Activated CD8-positive, alpha-beta memory T cell treated with anti-CD3 and anti-CD28 coated beads for 4 hours (primary cell): ENCODE results near the gene KLHL20.
"Not testable (repeated sequence)": the region's sequence is repeated elsewhere in the genome, so short reads cannot be mapped to it uniquely, and the experiment has no call there.

Source experiments
- DNase-seq, 2 donors: peaks; one replicate each; pipeline ENCODE4 v3.0.0-alpha.2; 2020; ENCODE audit warnings: low read depth in 2 of 2

The KLHL20 gene

GRCh38 chr1:173753830-173754229 lies 39.0 kb downstream of the KLHL20 start:
- no peak for DNase-seq

- no peak for DNase-seq
Measured at GRCh38 chr1:173757666-173758065, 42.9 kb downstream of the KLHL20 start.

- no peak for DNase-seq
Measured at GRCh38 chr1:173758110-173758509, 43.3 kb downstream of the KLHL20 start.

- DNase-seq: no peak
Measured at GRCh38 chr1:173758980-173759379, 44.2 kb downstream of the KLHL20 start.

- not testable (repeated sequence) for DNase-seq
Measured at GRCh38 chr1:173764331-173764730, 49.5 kb downstream of the KLHL20 start.

GRCh38 chr1:173768206-173768605 lies 53.4 kb downstream of the KLHL20 start:
- DNase-seq: no peak

- DNase-seq: no peak
Measured at GRCh38 chr1:173768827-173769226, 54.0 kb downstream of the KLHL20 start.

- not testable (repeated sequence) for DNase-seq
Measured at GRCh38 chr1:173770330-173770729, 55.5 kb downstream of the KLHL20 start.

- DNase-seq: no peak
Measured at GRCh38 chr1:173771560-173771959, 56.8 kb downstream of the KLHL20 start.

GRCh38 chr1:173775578-173776226 lies 60.9 kb downstream of the KLHL20 start:
- no peak for DNase-seq

- DNase-seq: no peak
Measured at GRCh38 chr1:173779936-173780335, 65.2 kb downstream of the KLHL20 start.

GRCh38 chr1:173784997-173785396 lies 70.2 kb downstream of the KLHL20 start:
- no peak for DNase-seq

- DNase-seq: no peak
Measured at GRCh38 chr1:173789841-173790240, 75.1 kb downstream of the KLHL20 start.

GRCh38 chr1:173798078-173798477 lies 83.3 kb downstream of the KLHL20 start:
- DNase-seq: no peak

GRCh38 chr1:173799995-173800394 lies 85.2 kb downstream of the KLHL20 start:
- DNase-seq: not testable (repeated sequence)

- no peak for DNase-seq
Measured at GRCh38 chr1:173802961-173803360, 88.2 kb downstream of the KLHL20 start.

- not testable (repeated sequence) for DNase-seq
Measured at GRCh38 chr1:173813654-173814053, 98.9 kb downstream of the KLHL20 start.

- DNase-seq: no peak
Measured at GRCh38 chr1:173818459-173818858, 103.7 kb downstream of the KLHL20 start.

- DNase-seq: no peak
Measured at GRCh38 chr1:173821680-173822079, 106.9 kb downstream of the KLHL20 start.

- no peak for DNase-seq
Measured at GRCh38 chr1:173823781-173824314, 109.1 kb downstream of the KLHL20 start.

GRCh38 chr1:173824315-173825081 lies 109.7 kb downstream of the KLHL20 start, which contains the start of the genes CENPL and DARS2:
Gene CENPL (minus strand): TSS chr1:173824883. CDS start chr1:173811299, 13,584 bp downstream.
Gene DARS2 (plus strand): TSS chr1:173824673. CDS start chr1:173825230, 557 bp downstream.
- peak; percentile 72 to 85 for DNase-seq

GRCh38 chr1:173827611-173828010 lies 112.8 kb downstream of the KLHL20 start:
- DNase-seq: no peak

GRCh38 chr1:173832748-173833147 lies 118.0 kb downstream of the KLHL20 start:
- DNase-seq: no peak
